Activated CD4-positive, alpha-beta memory T cell treated with anti-CD3 and anti-CD28 coated beads, Interleukin-2, amount 10 ng/mL, durations not matched to agents 7 days and 5 days (primary cell): Measurements from ENCODE around the gene ITGB5. TPM values are rescaled to one million over a fixed set of nuclear protein-coding genes. Genes with fewer than 3 reads are reported as not detected.

Experiments
- CTCF ChIA-PET: fragments of 350-600 bp; sonication (Branson Sonifier 250); formaldehyde crosslinking; loops from one replicate; lab custom pipeline; 2021; ENCODE audit warnings: antibody characterized with exemption, inconsistent platforms; lab: Charles Lee
- POLR2A ChIA-PET: fragments of 350-600 bp; sonication (Branson Sonifier 250); formaldehyde crosslinking; loops from one replicate; lab custom pipeline; 2021; ENCODE audit warnings: antibody characterized with exemption; lab: Charles Lee
- DNase-seq: peaks from one replicate; pipeline ENCODE4 v3.0.0-alpha.2; 2020
- H3K27ac Mint-ChIP-seq: one replicate; pipeline ENCODE4 v1.8.0; 2021; ENCODE audit warnings: mild to moderate bottlenecking, mixed read lengths
- H3K27me3 Mint-ChIP-seq: one replicate; pipeline ENCODE4 v1.8.0; 2021; ENCODE audit warnings: mixed read lengths
- H3K36me3 Mint-ChIP-seq: one replicate; pipeline ENCODE4 v1.8.0; 2021; ENCODE audit warnings: low read depth, mixed read lengths
- H3K4me1 Mint-ChIP-seq: one replicate; pipeline ENCODE4 v1.8.0; 2021; ENCODE audit warnings: mixed read lengths
- H3K4me3 Mint-ChIP-seq: one replicate; pipeline ENCODE4 v1.8.0; 2021; ENCODE audit warnings: mild to moderate bottlenecking, mixed read lengths
- H3K9me3 Mint-ChIP-seq: one replicate; pipeline ENCODE4 v1.8.0; 2021; ENCODE audit warnings: mixed read lengths
- total RNA-seq, 2 experiments: library from RNA; stranded (reverse); gene quantifications; one replicate each; pipeline ENCODE4 v1.2.3, GENCODE V29; 2021

The ITGB5 gene
- total RNA-seq, 2 experiments from 2014 or later, result 0.05 to 0.40 TPM

GRCh38 chr3:124745756-124746155 lies 141.4 kb downstream of the ITGB5 start:
- H3K4me1 Mint-ChIP-seq, result no peaks in the 10 kb centered on the region
- peaks cover 26% of the 10 kb centered on the region for H3K36me3 Mint-ChIP-seq
- no peaks in the 10 kb centered on the region for H3K27me3 Mint-ChIP-seq
- H3K4me3 Mint-ChIP-seq, result no peak overlapping the region
- H3K27ac Mint-ChIP-seq, result no peak overlapping the region
- CTCF ChIA-PET, result no interaction called here
- POLR2A ChIA-PET, result no interaction called here
- no peaks in the 10 kb centered on the region for H3K9me3 Mint-ChIP-seq
- no peak for DNase-seq

GRCh38 chr3:124741027-124741426 lies 146.1 kb downstream of the ITGB5 start:
- H3K4me1 Mint-ChIP-seq, result peaks cover 3% of the 10 kb centered on the region
- peaks cover 50% of the 10 kb centered on the region for H3K36me3 Mint-ChIP-seq
- ChIA-PET CTCF (no interaction called here), POLR2A (no interaction called here)
- H3K27me3 Mint-ChIP-seq, result no peaks in the 10 kb centered on the region
- no peak overlapping the region for H3K4me3 Mint-ChIP-seq
- H3K9me3 Mint-ChIP-seq, result no peaks in the 10 kb centered on the region
- DNase-seq, result no peak
- no peak overlapping the region for H3K27ac Mint-ChIP-seq

- Mint-ChIP-seq H3K4me1 (peaks cover 38% of the 10 kb centered on the region), H3K9me3 (no peaks in the 10 kb centered on the region), H3K36me3 (peaks cover 18% of the 10 kb centered on the region), H3K4me3 (peak overlapping the region; percentile 100), H3K27ac (no peak overlapping the region), H3K27me3 (peaks cover 2% of the 10 kb centered on the region)
- CTCF ChIA-PET, result interaction anchor here (0.7 to 0.8 kb wide), 3 partner anchors 64 to 1035 kb away, joined by 3 to 4 read pairs (median 3); no protein-coding TSS in a partner anchor
- POLR2A ChIA-PET, result interaction anchor here (1.1 kb wide), 1 partner anchor 649 kb away, joined by 3 read pairs; no protein-coding TSS in a partner anchor
- DNase-seq, result no peak
Measured at GRCh38 chr3:124731760-124732159, 155.4 kb downstream of the ITGB5 start.

- POLR2A ChIA-PET, result interaction anchor here (1.1 to 3.0 kb wide), 7 partner anchors 8 to 865 kb away, joined by 3 to 15 read pairs (median 4); partner anchors contain the start of genes OSBPL11 and SNX4
- H3K4me1 Mint-ChIP-seq, result peaks cover 38% of the 10 kb centered on the region
- H3K4me3 Mint-ChIP-seq, result peak overlapping the region; percentile 100
- H3K9me3 Mint-ChIP-seq, result no peaks in the 10 kb centered on the region
- H3K27me3 Mint-ChIP-seq, result peaks cover 3% of the 10 kb centered on the region
- no peak for DNase-seq
- peaks cover 18% of the 10 kb centered on the region for H3K36me3 Mint-ChIP-seq
- CTCF ChIA-PET, result interaction anchor here (1.5 kb wide), 1 partner anchor 9 kb away, joined by 3 read pairs; no protein-coding TSS in a partner anchor
- H3K27ac Mint-ChIP-seq, result peak overlapping the region; percentile 98
Measured at GRCh38 chr3:124730941-124731297, 156.2 kb downstream of the ITGB5 start.

- Mint-ChIP-seq H3K4me1 (peaks cover 38% of the 10 kb centered on the region), H3K36me3 (peaks cover 15% of the 10 kb centered on the region), H3K9me3 (no peaks in the 10 kb centered on the region), H3K27me3 (peaks cover 6% of the 10 kb centered on the region), H3K4me3 (peak within 1 kb of the TSS; percentile 100), H3K27ac (peak within 1 kb of the TSS; percentile 98)
- DNase-seq, result peak; percentile 93
- ChIA-PET CTCF (interaction anchor here (1.5 to 2.4 kb wide), 2 partner anchors 9 to 31 kb away, joined by 3 to 6 read pairs; no protein-coding TSS in a partner anchor), POLR2A (interaction anchor here (0.7 to 3.0 kb wide), 8 partner anchors 9 to 865 kb away, joined by 3 to 15 read pairs (median 4); partner anchors contain the start of genes ITGB5, OSBPL11 and SNX4)
Measured at GRCh38 chr3:124730129-124730940, 156.8 kb downstream of the ITGB5 start, which contains the start of gene UMPS. UMPS (plus strand) TSS chr3:124730452; CDS start chr3:124730472, 20 bp downstream.

- Mint-ChIP-seq H3K27ac (no peak overlapping the region), H3K27me3 (peaks cover 41% of the 10 kb centered on the region), H3K4me1 (no peaks in the 10 kb centered on the region), H3K36me3 (no peaks in the 10 kb centered on the region), H3K4me3 (no peak overlapping the region), H3K9me3 (no peaks in the 10 kb centered on the region)
- ChIA-PET POLR2A (no interaction called here), CTCF (no interaction called here)
- no peak for DNase-seq
Measured at GRCh38 chr3:124722589-124722988, 164.6 kb downstream of the ITGB5 start.

- Mint-ChIP-seq H3K36me3 (no peaks in the 10 kb centered on the region), H3K4me1 (no peaks in the 10 kb centered on the region), H3K4me3 (no peak overlapping the region), H3K27ac (no peak overlapping the region), H3K9me3 (no peaks in the 10 kb centered on the region), H3K27me3 (peaks cover 26% of the 10 kb centered on the region)
- DNase-seq, result no peak
- POLR2A ChIA-PET, result no interaction called here
- CTCF ChIA-PET, result no interaction called here
Measured at GRCh38 chr3:124714223-124714853, 172.8 kb downstream of the ITGB5 start.

Other genes starting within 250 kb of the ITGB5 start
- 10 to 100 TPM; 23.3 to 26.3 TPM for gene UMPS, start 156.9 kb downstream of the ITGB5 start, total RNA-seq
- gene MUC13, start 47.4 kb upstream of the ITGB5 start, total RNA-seq, result not detected
- gene HEG1, start 168.6 kb upstream of the ITGB5 start, total RNA-seq, result 10 to 100 TPM; 26.7 to 27.7 TPM